Activated CD8-positive, alpha-beta T cell treated with anti-CD3 and anti-CD28 coated beads for 36 hours (primary cell): ENCODE data around the gene FILIP1L. TPM values are rescaled to one million over a fixed set of nuclear protein-coding genes. Genes with fewer than 3 reads are reported as not detected.

Source experiments
- ATAC-seq: fragments of 200-7000 bp; cut with Tn5 transposase; one replicate; pipeline ENCODE4 v1.10.0; 2021; ENCODE audit warnings: mild to moderate bottlenecking, moderate library complexity
- CTCF ChIA-PET: fragments of 350-600 bp; sonication (Branson Sonifier 250); formaldehyde crosslinking; loops from one replicate; lab custom pipeline; 2021; ENCODE audit warnings: antibody characterized with exemption; lab: Charles Lee
- POLR2A ChIA-PET: fragments of 350-600 bp; sonication (Branson Sonifier 250); formaldehyde crosslinking; loops from one replicate; lab custom pipeline; 2021; ENCODE audit warnings: antibody characterized with exemption; lab: Charles Lee
- DNase-seq: peaks from one replicate; pipeline ENCODE4 v3.0.0-alpha.2; 2020
- H3K27ac Mint-ChIP-seq: one replicate; pipeline ENCODE4 v1.8.0; 2021; ENCODE audit warnings: mild to moderate bottlenecking, mixed read lengths
- H3K27me3 Mint-ChIP-seq: one replicate; pipeline ENCODE4 v1.8.0; 2021; ENCODE audit warnings: mixed read lengths
- H3K36me3 Mint-ChIP-seq: one replicate; pipeline ENCODE4 v1.8.0; 2021; ENCODE audit warnings: low read depth, mixed read lengths
- H3K4me1 Mint-ChIP-seq: one replicate; pipeline ENCODE4 v1.8.0; 2021; ENCODE audit warnings: low read depth, mixed read lengths
- H3K4me3 Mint-ChIP-seq: one replicate; pipeline ENCODE4 v1.8.0; 2021; ENCODE audit warnings: mild to moderate bottlenecking, moderate library complexity, mixed read lengths
- H3K9me3 Mint-ChIP-seq: one replicate; pipeline ENCODE4 v1.8.0; 2021; ENCODE audit warnings: mixed read lengths
- intact Hi-C: fragments of 100-400 bp; cut with micrococcal nuclease; formaldehyde crosslinking; loops from one replicate; pipeline ENCODE4 v1.10.0; 2022
- total RNA-seq, 2 experiments: library from RNA; stranded (reverse); gene quantifications; one replicate each; pipeline ENCODE4 v1.2.3, GENCODE V29; 2021
- TF ChIP-seq, protein P1 (sequence below): fragments of 200-600 bp; IDR thresholded peaks from one replicate; pipeline ENCODE4 v1.8.0; 2022; ENCODE audit warnings: antibody characterized with exemption, mild to moderate bottlenecking

Gene FILIP1L
- total RNA-seq, 2 experiments from 2014 or later, result 0.11 to 0.13 TPM

GRCh38 chr3:100157685-100158084 lies 43.4 kb upstream of the FILIP1L start:
- H3K27ac Mint-ChIP-seq, result no peak overlapping the region
- H3K9me3 Mint-ChIP-seq, result peaks cover 18% of the 10 kb centered on the region
- intact Hi-C loops, result no loop called here
- ATAC-seq (no peak), DNase-seq (no peak)
- ChIA-PET CTCF (interaction anchor here (1.0 kb wide), 1 partner anchor 89 kb away, joined by 4 read pairs; no protein-coding TSS in a partner anchor), POLR2A (no interaction called here)
- TF ChIP-seq, protein P1, sequence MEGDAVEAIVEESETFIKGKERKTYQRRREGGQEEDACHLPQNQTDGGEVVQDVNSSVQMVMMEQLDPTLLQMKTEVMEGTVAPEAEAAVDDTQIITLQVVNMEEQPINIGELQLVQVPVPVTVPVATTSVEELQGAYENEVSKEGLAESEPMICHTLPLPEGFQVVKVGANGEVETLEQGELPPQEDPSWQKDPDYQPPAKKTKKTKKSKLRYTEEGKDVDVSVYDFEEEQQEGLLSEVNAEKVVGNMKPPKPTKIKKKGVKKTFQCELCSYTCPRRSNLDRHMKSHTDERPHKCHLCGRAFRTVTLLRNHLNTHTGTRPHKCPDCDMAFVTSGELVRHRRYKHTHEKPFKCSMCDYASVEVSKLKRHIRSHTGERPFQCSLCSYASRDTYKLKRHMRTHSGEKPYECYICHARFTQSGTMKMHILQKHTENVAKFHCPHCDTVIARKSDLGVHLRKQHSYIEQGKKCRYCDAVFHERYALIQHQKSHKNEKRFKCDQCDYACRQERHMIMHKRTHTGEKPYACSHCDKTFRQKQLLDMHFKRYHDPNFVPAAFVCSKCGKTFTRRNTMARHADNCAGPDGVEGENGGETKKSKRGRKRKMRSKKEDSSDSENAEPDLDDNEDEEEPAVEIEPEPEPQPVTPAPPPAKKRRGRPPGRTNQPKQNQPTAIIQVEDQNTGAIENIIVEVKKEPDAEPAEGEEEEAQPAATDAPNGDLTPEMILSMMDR, result no peak
- no peak overlapping the region for H3K4me3 Mint-ChIP-seq
- H3K36me3 Mint-ChIP-seq, result peaks cover 55% of the 10 kb centered on the region
- peaks cover 10% of the 10 kb centered on the region for H3K4me1 Mint-ChIP-seq
- H3K27me3 Mint-ChIP-seq, result no peaks in the 10 kb centered on the region

DNA sequence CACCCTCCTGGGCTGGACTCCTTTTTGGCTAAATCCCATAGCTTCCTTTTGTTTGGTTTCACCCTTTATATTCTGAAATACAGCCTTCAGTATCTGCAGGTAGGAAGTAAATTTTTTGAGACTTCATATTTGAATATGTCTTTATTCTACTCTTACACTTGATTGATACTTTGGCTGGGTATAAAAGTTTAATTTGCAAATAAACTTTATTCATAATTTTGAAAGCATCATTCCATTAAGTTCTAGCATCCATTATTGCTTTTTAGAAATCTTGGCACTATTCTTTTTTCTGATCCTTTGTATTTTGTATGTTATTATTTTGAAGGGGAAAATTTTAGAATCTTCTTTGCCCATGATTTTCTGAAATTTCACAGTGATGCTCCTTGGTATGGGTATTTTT lies 41.3 kb upstream of the FILIP1L start:
- Mint-ChIP-seq H3K27me3 (no peaks in the 10 kb centered on the region), H3K4me1 (peaks cover 15% of the 10 kb centered on the region), H3K4me3 (no peak overlapping the region), H3K9me3 (peaks cover 22% of the 10 kb centered on the region), H3K36me3 (peaks cover 65% of the 10 kb centered on the region), H3K27ac (no peak overlapping the region)
- intact Hi-C loops, result no loop called here
- POLR2A ChIA-PET, result no interaction called here
- ATAC-seq, result no peak
- DNase-seq, result no peak
- CTCF ChIA-PET, result no interaction called here
- TF ChIP-seq, protein P1, result no peak

GRCh38 chr3:100155128-100155527 lies 40.8 kb upstream of the FILIP1L start:
- no peak for ATAC-seq
- no peak overlapping the region for H3K4me3 Mint-ChIP-seq
- ChIA-PET CTCF (no interaction called here), POLR2A (no interaction called here)
- peaks cover 15% of the 10 kb centered on the region for H3K4me1 Mint-ChIP-seq
- H3K27me3 Mint-ChIP-seq, result no peaks in the 10 kb centered on the region
- H3K9me3 Mint-ChIP-seq, result peaks cover 22% of the 10 kb centered on the region
- TF ChIP-seq, protein P1, result no peak
- peaks cover 64% of the 10 kb centered on the region for H3K36me3 Mint-ChIP-seq
- DNase-seq, result no peak
- no peak overlapping the region for H3K27ac Mint-ChIP-seq
- intact Hi-C loops, result no loop called here

DNA sequence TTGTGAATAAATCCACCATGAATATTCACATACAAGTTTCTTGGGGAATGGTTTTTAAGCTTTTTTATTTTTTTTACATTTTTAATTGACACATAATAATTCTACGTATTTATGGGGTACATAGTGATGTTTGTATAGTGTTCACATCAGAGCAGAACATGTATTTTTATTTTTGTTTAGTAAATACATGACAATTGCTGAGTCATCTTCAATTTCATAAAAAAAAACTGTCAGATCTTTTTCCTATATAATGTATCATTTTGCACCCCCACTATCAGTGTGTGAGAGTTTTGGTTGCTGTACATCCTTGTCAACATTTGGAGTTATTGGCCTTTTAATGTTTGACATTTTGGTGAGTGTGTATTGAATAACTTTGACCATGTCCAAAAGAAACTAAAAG lies 39.9 kb upstream of the FILIP1L start:
- Mint-ChIP-seq H3K4me1 (peaks cover 6% of the 10 kb centered on the region), H3K9me3 (peaks cover 22% of the 10 kb centered on the region), H3K4me3 (no peak overlapping the region), H3K36me3 (peaks cover 68% of the 10 kb centered on the region), H3K27me3 (no peaks in the 10 kb centered on the region), H3K27ac (no peak overlapping the region)
- no peak for ATAC-seq
- no peak for DNase-seq
- intact Hi-C loops, result no loop called here
- CTCF ChIA-PET, result no interaction called here
- TF ChIP-seq, protein P1, result no peak
- POLR2A ChIA-PET, result interaction anchor here (0.5 kb wide), 1 partner anchor 1472 kb away, joined by 3 read pairs; no protein-coding TSS in a partner anchor

GRCh38 chr3:100151024-100151707 lies 36.9 kb upstream of the FILIP1L start:
- peaks cover 6% of the 10 kb centered on the region for H3K4me1 Mint-ChIP-seq
- peaks cover 52% of the 10 kb centered on the region for H3K36me3 Mint-ChIP-seq
- ATAC-seq (no peak), DNase-seq (no peak)
- H3K4me3 Mint-ChIP-seq, result no peak overlapping the region
- H3K9me3 Mint-ChIP-seq, result peaks cover 17% of the 10 kb centered on the region
- no peaks in the 10 kb centered on the region for H3K27me3 Mint-ChIP-seq
- ChIA-PET POLR2A (no interaction called here), CTCF (interaction anchor here (0.7 to 1.2 kb wide), 2 partner anchors 47 to 83 kb away, joined by 3 to 6 read pairs; no protein-coding TSS in a partner anchor)
- TF ChIP-seq, protein P1, result no peak
- no peak overlapping the region for H3K27ac Mint-ChIP-seq
- intact Hi-C loops, result no loop called here
